ENCODE results near the gene WNT7A.

DNA sequence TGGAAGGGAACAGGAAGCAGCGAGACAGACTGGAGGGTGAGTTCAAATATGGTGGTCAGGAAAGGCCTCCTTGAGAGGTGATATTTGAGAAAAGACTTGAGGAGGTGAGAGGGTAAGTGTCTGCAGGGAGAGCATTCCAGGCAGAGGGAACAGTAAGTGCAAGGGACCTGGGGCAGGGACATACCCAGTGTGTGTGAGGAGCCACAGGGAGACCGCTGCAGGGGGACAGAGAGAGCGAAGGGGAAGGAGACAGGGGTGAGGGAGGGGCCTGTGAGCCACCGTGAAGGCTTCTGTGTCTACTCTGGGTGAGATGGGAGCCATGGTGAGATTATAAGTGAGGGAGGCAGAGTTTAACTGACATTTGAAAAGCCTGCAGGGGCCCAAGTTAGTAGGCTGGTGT, 38.0 kb downstream of the WNT7A start:
- TF ChIP-seq, protein P1, sequence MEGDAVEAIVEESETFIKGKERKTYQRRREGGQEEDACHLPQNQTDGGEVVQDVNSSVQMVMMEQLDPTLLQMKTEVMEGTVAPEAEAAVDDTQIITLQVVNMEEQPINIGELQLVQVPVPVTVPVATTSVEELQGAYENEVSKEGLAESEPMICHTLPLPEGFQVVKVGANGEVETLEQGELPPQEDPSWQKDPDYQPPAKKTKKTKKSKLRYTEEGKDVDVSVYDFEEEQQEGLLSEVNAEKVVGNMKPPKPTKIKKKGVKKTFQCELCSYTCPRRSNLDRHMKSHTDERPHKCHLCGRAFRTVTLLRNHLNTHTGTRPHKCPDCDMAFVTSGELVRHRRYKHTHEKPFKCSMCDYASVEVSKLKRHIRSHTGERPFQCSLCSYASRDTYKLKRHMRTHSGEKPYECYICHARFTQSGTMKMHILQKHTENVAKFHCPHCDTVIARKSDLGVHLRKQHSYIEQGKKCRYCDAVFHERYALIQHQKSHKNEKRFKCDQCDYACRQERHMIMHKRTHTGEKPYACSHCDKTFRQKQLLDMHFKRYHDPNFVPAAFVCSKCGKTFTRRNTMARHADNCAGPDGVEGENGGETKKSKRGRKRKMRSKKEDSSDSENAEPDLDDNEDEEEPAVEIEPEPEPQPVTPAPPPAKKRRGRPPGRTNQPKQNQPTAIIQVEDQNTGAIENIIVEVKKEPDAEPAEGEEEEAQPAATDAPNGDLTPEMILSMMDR (IDR thresholded peaks at IDR 0.05; ENCODE audit: extremely low read depth in 1 of 2, insufficient read depth in 1 of 2, low read depth in 1 of 2, low read length in 2 of 2) = no peak
- TF ChIP-seq FOS (IDR thresholded peaks at IDR 0.05; ENCODE audit: borderline replicate concordance, insufficient read depth, low read length) = no peak
- TF ChIP-seq MYC (IDR thresholded peaks at IDR 0.05; ENCODE audit: low read depth, low read length) = no peak
